ENCODE results near the gene DLG2. TPM values are rescaled to one million over a fixed set of nuclear protein-coding genes. Genes with fewer than 3 reads are reported as not detected.

The DLG2 gene
- total RNA-seq, 4 donors from 2014 or later, result 2.9 to 30.2 (median 22.6) TPM

- H3K4me3 ChIP-seq, result peak overlapping the region in 1 of 2 donors; percentile 26
- no peaks in the 10 kb centered on the region for H3K36me3 ChIP-seq
- TF ChIP-seq POLR2A (IDR thresholded peaks at IDR 0.05) (no peak), CTCF (IDR thresholded peaks at IDR 0.05) (no peak)
- intact Hi-C loops (cut with DNase I; ENCODE audit: low total_unique reads), result no loop called here
- no peak overlapping the region for H3K27ac ChIP-seq
- no peaks in the 10 kb centered on the region for H3K27me3 ChIP-seq
- DNase-seq, result no peak
- H3K9me3 ChIP-seq, result no peaks in the 10 kb centered on the region
- H3K4me1 ChIP-seq, result no peaks in the 10 kb centered on the region
Observed at GRCh38 chr11:84923489-84923888, 703.7 kb downstream of the DLG2 start.

- H3K4me1 ChIP-seq, result no peaks in the 10 kb centered on the region
- no peaks in the 10 kb centered on the region for H3K27me3 ChIP-seq
- intact Hi-C loops (cut with DNase I; ENCODE audit: low total_unique reads), result no loop called here
- H3K9me3 ChIP-seq, result no peaks in the 10 kb centered on the region
- H3K27ac ChIP-seq, result no peak overlapping the region
- H3K4me3 ChIP-seq, result peak overlapping the region in 1 of 2 donors; percentile 26
- no peaks in the 10 kb centered on the region for H3K36me3 ChIP-seq
- TF ChIP-seq CTCF (IDR thresholded peaks at IDR 0.05), result no peak
- no peak for DNase-seq
Observed at GRCh38 chr11:84922836-84923235, 704.3 kb downstream of the DLG2 start.

- Histone ChIP-seq H3K9me3 (no peaks in the 10 kb centered on the region), H3K27me3 (no peaks in the 10 kb centered on the region), H3K27ac (no peak overlapping the region), H3K36me3 (no peaks in the 10 kb centered on the region), H3K4me1 (no peaks in the 10 kb centered on the region), H3K4me3 (peak overlapping the region in 1 of 2 donors; percentile 26)
- intact Hi-C loops (cut with DNase I; ENCODE audit: low total_unique reads), result no loop called here
- no peak for TF ChIP-seq POLR2A (IDR thresholded peaks at IDR 0.05)
- TF ChIP-seq CTCF (IDR thresholded peaks at IDR 0.05), result no peak
- DNase-seq, result no peak
Observed at GRCh38 chr11:84922212-84922805, 704.8 kb downstream of the DLG2 start.

GRCh38 chr11:84914511-84914910 is 712.6 kb downstream of the DLG2 start:
- Histone ChIP-seq H3K27me3 (no peaks in the 10 kb centered on the region), H3K36me3 (no peaks in the 10 kb centered on the region), H3K27ac (no peak overlapping the region), H3K4me3 (no peak overlapping the region), H3K4me1 (no peaks in the 10 kb centered on the region), H3K9me3 (no peaks in the 10 kb centered on the region)
- intact Hi-C loops (cut with DNase I; ENCODE audit: low total_unique reads), result no loop called here
- no peak for TF ChIP-seq POLR2A (IDR thresholded peaks at IDR 0.05)
- no peak for TF ChIP-seq CTCF (IDR thresholded peaks at IDR 0.05)
- DNase-seq, result no peak

GRCh38 chr11:84909740-84910139 is 717.4 kb downstream of the DLG2 start:
- Histone ChIP-seq H3K4me3 (no peak overlapping the region), H3K9me3 (no peaks in the 10 kb centered on the region), H3K36me3 (no peaks in the 10 kb centered on the region), H3K27ac (no peak overlapping the region), H3K4me1 (no peaks in the 10 kb centered on the region), H3K27me3 (no peaks in the 10 kb centered on the region)
- TF ChIP-seq POLR2A (IDR thresholded peaks at IDR 0.05) (no peak), CTCF (IDR thresholded peaks at IDR 0.05) (no peak)
- intact Hi-C loops (cut with DNase I; ENCODE audit: low total_unique reads), result no loop called here
- DNase-seq, result no peak

Data from uterus (tissue), 4 donors.